Midbrain (tissue), 1 donor: ENCODE results near the gene GRAMD2A.

Experiments used
- DNase-seq: peaks from one replicate; lab custom pipeline; 2025; lab: John Stamatoyannopoulos, UW

The GRAMD2A gene

DNA sequence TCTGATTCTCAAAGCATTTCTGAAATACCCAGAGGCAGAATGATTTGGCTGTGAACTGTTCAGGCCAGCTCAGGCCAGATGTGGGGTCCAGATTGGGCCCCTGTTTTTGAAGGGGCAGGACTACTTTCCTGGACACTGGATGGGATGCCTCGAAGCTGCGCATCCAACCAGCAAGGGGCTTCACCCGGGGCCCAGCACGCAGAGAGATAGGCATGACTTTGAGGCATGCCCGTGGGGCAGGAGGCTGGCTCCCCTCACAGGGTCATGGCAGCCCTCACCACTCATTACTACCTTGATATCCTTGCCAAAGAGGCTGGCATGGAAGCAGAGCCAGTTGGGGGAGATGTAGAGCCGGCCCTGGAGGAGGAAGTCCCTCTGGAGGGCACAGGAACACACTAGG, 30.1 kb downstream of the GRAMD2A start:
- DNase-seq, result no peak

DNA sequence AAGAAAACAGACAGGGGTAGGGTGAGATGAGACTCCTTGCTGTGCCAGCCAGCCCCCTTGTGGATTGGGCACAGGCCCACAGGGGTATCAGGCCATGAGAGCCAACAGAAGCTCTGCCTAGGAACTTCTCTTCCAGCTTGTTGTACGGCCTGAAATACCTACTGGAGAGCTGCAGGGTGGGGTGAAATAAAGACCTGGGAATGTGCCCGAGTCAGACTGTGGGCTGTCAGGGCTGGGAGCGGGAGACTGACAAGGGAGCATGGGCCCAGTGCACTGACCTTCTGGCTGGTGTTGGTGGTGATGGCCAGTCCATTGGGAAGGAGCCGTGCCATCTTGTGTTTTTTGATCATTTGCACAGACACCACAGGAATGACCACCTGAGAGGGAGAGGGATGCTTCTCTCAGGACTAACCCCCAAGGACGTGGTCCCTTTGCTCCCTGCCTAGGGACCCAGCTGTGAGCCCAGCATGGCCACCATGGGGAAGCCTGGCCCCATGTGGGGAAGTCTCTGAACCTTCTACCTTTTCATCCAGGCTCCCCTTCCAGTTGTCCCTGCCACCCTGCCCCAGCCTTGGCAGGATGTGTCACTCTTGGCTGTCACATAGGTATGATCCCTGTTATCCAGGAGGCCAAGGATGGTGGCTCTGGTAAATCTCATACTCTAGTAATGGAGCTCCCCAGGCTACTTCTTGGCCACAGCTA, 30.7 kb downstream of the GRAMD2A start:
- DNase-seq, result no peak

DNA sequence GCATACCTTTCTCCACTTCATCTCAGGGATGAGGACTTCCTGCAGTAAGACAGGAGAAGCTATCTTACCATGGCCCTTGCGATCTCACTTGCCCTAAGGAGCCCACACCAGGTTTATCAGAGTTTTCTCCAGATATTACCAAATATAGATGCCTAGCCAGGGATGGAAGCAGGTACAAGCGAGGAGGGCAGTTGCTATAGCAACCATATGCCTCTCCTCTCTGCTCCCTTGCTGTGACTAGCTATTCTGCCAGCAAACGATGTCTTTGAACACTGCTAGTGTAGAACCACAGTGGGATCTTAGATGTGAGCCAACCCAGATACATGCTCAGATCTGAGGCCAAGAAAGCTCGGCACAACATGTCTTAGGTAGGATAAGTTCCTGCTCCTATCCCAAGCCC, 33.9 kb downstream of the GRAMD2A start:
- DNase-seq, result peak; percentile 69

DNA sequence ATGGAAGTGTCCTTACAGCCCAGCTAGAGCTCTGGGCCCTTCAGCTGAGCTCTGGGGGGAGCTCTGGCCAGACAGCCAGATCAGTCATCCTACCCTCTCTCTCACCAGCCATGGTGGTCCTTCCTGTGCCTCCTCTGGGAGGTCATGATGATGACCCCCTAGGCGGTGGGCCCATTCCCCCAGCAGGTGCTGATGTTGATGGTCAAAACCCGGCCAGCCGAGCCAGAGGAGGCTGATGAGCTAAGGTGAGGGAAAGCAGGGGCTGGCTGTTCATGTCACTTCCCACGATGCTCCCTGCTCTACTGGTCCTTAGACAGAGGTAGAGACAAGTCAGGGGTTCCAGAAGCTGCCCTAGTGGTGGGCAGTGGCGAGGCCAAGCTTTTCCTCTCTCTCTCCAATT, 35.0 kb downstream of the GRAMD2A start:
- DNase-seq, result no peak

DNA sequence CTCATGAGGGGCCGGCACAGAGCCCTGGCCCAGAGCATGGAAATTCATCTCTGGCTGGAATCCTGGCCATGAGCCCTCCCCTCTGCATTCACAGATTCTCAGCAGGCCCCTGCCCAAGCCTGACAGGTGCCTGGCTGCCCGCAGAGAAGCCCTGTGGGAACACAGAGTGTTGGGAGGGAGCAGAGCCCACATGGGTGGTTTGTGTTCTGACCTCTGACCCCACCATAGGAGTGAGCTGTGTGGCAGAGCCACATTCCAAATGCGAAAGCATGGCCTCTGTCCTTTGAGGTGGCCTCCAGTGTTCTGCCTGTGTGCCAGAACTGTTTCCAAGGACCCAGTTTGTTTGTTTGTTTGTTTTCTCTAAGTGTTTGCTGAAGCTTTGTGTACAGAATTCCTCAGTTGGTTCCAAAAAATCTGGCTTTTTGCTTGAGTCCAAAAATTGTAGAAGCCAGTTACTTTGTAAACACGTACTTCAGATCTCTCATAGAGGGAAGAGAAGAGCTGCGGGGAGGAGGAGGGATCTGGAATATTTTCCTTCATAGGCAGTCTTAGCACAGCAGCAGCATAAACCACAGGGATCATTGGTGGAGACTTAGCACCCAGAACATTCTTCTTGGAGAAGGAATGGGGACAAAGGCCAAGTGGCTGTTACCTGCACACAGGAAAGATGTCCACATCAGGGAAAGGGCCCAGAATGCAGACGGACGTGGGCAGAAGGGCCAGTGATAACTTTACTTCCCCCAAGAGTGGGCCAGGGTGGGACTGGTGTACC, 36.0 kb downstream of the GRAMD2A start:
- no peak for DNase-seq

DNA sequence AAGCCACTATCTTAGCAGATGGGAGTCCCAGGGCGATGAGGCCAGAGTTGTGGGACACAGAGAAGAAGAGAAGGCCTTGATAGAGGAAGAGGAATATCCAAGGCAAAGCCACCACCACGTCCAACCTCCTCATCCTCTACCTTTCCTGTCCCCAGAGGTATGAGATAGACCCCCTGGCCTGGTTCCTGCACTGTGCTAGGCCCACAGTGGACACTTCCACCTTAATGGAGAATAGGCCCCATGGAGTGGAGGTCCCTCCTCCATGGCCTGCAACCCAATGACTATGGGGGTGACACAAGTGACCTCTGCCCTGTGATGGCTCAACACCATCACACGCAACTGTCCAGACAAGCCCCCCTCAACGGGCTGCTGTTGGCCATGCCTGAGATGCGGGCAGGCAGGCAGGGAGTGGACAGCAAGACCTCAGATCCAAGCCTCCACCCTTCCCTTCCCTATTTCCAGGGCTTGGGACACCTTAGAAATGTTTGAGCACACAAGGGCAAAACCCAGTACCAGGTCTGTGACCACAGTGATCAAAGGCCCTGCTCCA, 36.8 kb downstream of the GRAMD2A start:
- no peak for DNase-seq

DNA sequence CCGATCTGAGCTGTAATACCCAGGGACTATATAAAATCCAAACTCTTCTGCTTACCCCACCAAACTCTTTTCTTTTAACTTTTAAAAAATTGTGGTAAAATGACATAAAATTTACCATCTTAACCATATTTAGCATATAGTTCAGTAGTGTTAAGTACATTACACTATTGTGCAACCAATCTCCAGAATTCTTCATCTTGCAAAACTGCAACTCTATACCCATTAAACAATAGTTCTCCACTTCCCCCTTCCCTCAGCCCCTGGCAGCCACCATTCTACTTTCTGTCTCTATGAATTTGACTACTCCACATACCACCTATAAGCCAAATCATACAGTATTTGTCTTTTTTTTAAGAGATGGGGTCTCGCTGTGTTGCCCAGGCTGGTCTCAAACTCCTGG, 40.7 kb downstream of the GRAMD2A start:
- no peak for DNase-seq

DNA sequence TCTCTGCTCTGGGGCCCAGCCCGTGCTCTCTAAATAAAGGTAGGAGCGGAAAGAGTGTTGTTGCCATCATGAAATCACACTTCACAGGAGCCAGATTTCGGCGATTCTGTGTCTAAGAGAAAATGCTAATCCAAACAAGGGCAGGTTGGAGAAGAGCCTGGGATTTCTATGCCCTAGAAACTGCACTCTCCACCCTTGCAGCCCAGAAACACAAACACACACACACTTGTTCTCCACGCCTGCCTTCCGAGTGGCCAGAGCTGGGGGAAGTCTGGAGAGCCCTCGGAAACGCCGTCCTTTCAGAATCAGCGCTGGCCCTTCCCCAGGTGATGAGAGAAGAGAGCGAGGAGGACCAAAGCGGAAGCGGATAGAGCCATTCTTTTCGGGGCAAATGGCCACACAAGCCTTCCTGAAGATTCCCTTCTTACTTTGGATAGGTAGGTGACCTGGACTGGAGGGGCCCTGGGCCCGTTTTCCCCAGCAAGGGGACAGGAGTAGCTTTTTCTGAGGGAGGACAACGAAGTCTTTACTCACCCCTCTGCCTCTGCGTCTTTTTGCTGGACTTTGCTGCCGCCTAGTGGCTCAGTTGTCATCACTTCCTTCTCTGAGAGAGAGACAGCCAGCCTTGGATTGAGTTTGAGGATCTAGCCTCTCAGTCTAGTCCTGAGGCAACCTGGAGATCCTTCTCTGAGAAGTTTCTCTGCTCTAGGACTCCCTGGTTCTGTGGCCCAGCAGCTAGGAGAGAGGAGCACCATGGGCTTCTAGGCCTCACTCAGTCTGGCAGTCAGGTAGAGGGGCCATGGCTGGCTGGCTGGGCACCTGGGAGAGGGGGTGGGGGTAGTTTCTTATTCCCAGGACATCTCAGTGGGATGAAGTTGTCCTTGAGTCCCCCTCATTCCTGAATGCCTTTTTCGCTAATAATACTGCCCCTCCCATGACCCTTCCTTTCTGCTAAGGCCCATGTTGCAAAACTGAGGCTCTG, 41.7 kb downstream of the GRAMD2A start:
- peak; percentile 89 for DNase-seq

DNA sequence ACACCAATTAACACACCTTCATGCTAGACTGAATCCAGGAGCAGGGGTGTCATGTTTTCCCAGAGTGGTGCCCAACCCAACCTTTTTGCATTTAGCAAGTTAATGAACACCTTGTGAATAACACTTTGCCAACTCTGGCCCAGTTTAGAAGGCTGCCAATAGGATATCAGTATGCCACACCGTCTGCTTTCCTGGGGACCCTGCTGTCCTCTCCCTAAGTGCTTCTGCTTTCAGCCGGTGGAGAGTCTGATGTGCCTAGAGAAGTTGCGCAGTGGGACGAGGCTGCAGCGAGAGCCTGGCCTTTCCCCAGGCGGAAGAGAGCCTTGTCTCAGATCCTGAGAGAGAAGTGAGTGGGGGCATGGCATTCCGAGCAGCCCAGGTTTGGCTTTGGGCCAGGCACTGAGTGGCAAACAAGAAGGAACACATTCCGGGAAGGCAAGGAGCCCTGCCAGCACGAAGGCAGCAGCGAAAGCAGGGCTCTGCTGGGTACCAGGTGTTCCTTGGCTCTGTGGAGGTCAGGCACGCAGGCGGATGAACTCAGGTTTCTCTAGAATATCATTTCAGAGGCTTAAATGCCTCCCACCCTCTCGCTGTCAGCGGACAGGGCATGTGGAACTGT, 42.5 kb downstream of the GRAMD2A start:
- peak; percentile 36 for DNase-seq

DNA sequence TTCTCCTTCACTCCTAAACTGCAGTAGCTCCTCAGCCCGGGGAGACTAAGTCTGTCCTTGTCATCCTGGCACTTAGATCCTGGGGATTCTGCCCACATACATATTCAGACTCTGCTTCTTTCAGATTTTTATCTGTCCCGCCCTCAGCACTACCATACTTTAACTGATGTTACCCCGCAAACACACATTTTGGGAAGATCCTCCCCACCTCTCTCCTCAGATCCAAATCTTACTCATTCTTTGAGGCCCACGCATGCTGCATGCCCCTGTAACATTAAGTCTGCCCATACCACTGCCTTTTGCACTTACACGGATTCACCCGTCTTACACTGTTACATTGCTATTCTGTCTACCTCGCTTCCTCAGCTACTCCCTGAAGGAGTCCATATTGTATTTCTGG, 43.3 kb downstream of the GRAMD2A start:
- DNase-seq, result no peak

DNA sequence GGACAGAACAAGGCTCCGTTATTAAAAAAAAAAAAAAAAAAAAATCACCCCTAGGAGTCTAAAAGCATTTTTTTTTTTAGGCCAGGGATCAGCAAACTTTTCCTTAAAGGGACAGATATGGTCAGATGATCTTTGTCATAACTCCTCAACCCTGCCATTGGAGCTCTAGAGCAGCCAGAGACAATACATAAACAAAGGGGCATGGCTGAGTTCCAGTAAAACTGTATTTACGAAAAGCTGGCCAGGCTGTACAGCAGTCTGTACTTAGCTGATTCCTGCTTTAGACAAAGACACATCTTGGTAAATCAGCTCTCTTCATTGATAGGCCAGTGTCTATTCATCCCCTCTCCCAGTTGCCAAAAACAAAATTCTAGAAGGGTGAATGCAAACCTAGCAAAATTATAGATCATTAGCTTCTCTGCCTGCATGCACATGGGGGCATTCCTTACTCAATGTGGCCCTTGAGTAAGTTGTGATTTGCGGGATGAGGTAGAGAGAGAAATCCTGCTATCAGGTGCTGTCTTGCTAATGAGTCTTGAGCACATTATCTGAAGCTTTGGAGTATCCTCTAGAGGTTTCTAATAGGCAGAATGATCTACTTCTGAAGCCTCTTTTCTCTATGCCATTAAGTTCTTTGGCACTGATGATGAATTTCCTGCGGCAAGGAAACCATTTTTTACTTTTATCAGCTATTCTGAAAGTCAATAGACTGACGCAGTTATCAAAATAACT, 44.2 kb downstream of the GRAMD2A start:
- DNase-seq, result no peak

DNA sequence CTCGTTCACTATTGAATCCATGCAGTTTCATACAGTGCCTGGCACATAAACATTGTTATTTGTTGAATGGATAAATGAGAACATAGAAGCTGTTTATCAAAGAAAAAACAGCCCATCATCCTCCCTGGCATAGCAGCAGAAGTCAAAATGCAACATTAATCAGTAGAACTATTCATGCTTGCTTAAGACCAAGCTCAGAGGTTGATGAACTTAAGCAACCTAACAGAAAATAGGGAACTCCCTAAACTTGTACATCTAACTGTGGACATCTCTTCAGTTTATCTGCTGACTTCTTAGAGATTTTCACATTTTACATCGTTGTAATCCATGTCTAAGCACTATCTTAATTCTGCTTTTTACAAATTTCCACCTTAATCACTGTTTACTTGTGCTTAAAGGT, 50.2 kb downstream of the GRAMD2A start:
- DNase-seq, result no peak

DNA sequence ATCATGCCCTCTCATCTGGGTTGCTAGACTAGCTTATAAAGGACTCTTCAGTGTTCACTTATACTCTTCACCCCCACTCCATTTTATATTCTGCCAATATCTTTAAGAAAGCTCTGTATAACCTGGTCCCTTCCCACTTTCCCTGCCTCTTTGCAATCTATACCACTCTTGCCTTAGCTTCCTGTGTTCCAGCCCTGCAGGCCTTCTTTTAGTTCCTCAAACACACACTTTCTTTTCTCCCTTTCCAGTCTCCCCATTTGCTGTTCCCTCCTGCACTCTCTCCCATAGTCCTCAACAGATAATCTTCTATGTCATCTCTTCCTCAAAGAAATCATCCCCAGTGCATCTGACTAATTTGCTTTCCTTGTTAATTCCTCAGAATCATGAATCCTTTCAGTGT, 50.7 kb downstream of the GRAMD2A start:
- DNase-seq, result no peak

DNA sequence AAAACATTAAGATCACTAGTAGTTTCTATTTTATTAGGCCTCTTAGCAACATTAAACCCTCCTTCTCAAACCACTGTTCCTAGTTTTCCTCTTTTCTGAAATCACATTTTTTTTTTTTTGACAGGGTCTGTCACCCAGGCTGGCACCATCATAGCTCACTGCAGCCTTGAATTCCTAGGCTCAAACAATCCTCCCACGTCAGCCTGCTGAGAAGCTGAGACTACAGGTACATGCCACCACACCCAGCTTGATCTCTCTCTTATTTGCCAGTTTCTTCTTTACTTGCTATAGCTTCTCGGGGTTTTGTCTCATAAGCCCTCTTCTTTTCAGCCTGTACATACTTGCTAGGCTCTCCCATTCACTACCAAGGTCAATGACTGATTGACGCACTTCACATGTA, 51.4 kb downstream of the GRAMD2A start:
- DNase-seq, result no peak

DNA sequence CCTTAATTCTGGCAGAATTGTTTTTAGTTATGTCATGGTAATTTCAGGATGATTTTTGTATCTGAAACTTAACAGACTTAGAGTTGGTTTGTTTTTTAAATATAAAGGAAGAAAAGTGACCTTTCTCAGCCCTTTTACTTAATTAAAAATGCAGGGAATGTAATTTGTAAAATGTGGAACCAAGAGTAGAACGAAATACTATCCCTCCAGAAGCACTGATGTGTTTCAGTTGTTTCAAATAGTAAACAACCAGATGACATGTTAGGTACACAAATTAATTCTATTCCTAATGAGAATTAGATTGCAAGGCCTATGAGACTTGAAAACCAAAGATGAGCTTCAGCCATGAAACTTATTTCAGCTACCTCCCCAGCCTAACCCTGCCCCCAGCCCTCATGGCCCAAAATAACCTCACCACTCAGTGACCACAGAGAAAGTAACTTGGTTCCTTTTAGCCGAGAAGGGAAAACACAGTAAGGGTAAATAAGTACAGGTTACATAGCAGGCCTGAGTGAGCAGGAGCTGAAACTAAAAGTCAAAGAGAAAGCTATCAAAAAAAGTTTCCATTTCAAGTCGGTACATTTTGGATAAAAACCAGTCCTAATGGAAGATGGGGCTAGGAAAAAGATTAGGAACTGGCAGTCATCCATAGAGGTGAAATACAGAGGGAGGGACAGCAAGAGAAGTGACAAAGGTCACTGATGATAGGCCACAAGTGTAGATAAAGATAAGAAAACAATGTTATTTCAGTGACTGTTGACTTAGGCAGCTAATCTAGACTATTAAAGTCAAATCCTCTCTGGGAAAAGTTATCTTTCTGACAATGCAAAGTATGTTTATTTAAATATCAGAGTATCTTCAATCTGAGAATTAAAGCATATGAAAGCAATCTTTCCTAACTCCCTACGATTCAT, 56.2 kb downstream of the GRAMD2A start:
- no peak for DNase-seq

DNA sequence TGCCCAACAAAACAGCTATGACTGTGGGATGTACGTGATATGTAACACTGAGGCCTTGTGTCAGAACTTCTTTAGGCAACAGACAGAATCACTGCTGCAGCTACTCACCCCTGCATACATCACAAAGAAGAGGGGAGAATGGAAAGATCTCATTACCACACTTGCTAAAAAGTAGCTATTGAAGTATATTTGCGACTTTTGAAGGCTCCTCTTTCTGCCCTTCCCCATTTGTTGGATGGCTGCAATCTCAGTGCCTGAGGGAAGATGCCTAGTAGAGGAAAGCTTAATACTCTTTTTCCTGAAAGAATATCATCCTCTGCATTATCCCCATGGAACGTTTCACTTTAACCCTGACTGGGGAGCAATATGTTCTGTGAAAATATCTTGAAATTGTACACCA, 57.5 kb downstream of the GRAMD2A start:
- no peak for DNase-seq

DNA sequence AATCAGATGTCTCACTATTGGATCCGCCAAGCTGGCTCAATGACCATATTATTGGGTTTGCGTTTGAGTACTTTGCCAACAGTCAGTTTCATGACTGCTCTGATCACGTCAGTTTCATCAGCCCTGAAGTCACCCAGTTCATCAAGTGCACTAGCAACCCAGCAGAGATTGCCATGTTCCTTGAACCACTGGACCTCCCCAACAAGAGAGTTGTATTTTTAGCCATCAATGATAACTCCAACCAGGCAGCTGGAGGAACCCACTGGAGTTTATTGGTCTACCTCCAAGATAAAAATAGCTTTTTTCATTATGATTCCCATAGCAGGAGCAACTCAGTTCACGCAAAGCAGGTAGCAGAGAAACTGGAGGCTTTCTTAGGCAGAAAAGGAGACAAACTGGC, 57.9 kb downstream of the GRAMD2A start:
- no peak for DNase-seq

DNA sequence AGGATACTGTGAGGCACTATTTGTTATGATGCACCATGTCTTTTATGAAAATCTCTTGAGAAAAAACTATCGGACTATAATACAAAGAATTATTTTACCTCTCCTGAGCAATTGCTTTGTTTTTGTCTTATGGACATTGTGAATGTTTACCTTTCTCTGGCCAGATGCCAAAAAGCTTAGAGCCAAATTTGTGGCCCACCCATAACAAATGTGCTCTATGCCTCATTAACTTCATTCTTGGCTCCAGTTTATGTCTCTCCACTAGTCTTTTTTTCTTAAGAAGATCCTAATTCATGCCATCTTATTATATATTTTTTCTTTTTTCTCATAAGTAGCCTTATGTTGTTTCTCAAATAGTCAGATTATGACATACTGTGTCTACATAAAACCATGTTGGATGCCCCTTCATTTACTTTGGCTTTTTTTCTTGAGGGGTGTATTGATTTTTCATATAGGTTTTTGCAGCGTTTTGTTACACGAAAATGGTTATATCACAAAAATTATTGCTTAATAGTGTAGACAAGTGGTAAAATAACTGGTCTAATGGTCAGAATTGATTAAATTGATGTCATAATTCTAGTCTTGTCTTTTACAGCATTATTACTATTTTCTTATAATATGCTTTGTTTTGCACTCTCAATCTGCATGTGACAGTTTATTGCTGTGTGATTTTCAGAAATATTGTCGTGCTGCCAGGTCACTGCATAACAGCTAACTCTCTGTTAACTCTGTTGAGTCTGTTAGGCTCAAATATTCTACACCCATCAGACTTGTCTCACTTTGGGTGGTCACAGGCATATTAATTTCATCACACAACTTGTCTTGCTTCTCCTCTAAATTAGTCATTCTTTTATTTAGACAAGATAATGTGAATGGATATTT, 61.2 kb downstream of the GRAMD2A start:
- no peak for DNase-seq

DNA sequence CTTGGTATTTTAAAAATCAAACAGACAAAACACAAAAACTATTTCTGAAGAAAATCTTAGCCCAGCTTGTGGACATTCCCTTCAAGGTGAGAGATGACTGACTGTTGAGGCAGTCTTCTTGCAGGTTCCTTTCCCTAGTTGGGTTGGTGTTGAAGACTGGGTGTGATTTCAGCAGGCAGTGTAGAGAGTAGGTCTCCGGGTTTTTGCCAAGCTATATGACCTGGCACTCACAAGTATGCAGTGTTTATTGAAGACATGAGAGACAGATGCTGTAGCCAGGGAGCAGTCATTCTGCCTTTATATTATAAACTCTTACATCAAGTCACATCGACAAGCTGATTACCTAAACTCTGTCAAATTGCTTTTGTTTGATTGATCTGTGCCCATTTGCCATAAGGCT, 61.9 kb downstream of the GRAMD2A start:
- DNase-seq, result no peak
